ENCODE data around the gene FARS2. TPM values are rescaled to one million over a fixed set of nuclear protein-coding genes. Genes with fewer than 3 reads are reported as not detected.

FARS2 gene
- total RNA-seq, 2 donors from 2014 or later = 16.2 to 18.3 TPM

GRCh38 chr6:5443491-5443890, 182.2 kb downstream of the FARS2 start:
- H3K36me3 Mint-ChIP-seq (ENCODE audit: low read depth) = no peaks in the 10 kb centered on the region
- WGBS, 2 experiments (ENCODE audit: insufficient coverage in 1 of 2, insufficient read length in 1 of 2) = 86% methylated on average over 3 of the region's 3 CpGs; no CpG with 5 or more reads in 1 of the 2 experiments
- no peak for TF ChIP-seq CTCF (conservative IDR thresholded peaks at IDR 0.05)
- Histone ChIP-seq H3K4me1 (ENCODE audit: control insufficient read depth, insufficient read depth, low read length) (peaks cover 11% of the 10 kb centered on the region), H3K9ac (ENCODE audit: extremely low read depth, low read length, poor library complexity, severe bottlenecking) (no peak overlapping the region), H3K27ac (ENCODE audit: low read depth, low read length) (no peak overlapping the region), H3K9me3 (ENCODE audit: control insufficient read depth, low read length) (no peaks in the 10 kb centered on the region), H3K27me3 (ENCODE audit: control insufficient read depth, insufficient read depth, low read length, poor library complexity, severe bottlenecking) (no peaks in the 10 kb centered on the region), H3K36me3 (ENCODE audit: control insufficient read depth, insufficient read depth, low read length) (no peaks in the 10 kb centered on the region), H3K4me3 (ENCODE audit: low read length) (no peak overlapping the region)
- DNase-seq = no peak
- H3K4me3 Mint-ChIP-seq = no peak overlapping the region
- no peak overlapping the region for H3K27ac Mint-ChIP-seq
- H3K4me1 Mint-ChIP-seq = peaks cover 21% of the 10 kb centered on the region
- H3K9me3 Mint-ChIP-seq = no peaks in the 10 kb centered on the region
- H3K27me3 Mint-ChIP-seq (ENCODE audit: insufficient read depth) = no peaks in the 10 kb centered on the region

GRCh38 chr6:5446362-5447075, 185.2 kb downstream of the FARS2 start:
- no peak for DNase-seq
- H3K9me3 Mint-ChIP-seq = no peaks in the 10 kb centered on the region
- WGBS, 2 experiments (ENCODE audit: insufficient coverage in 1 of 2, insufficient read length in 1 of 2) = 91 to 100% methylated on average over 4 to 7 of the region's 7 CpGs
- H3K36me3 ChIP-seq (ENCODE audit: control insufficient read depth, insufficient read depth, low read length) = no peaks in the 10 kb centered on the region
- no peak overlapping the region for H3K4me3 ChIP-seq (ENCODE audit: low read length)
- no peak overlapping the region for H3K27ac ChIP-seq (ENCODE audit: low read depth, low read length)
- no peak overlapping the region for H3K9ac ChIP-seq (ENCODE audit: extremely low read depth, low read length, poor library complexity, severe bottlenecking)
- H3K4me1 Mint-ChIP-seq = peaks cover 11% of the 10 kb centered on the region
- no peaks in the 10 kb centered on the region for H3K36me3 Mint-ChIP-seq (ENCODE audit: low read depth)
- H3K4me3 Mint-ChIP-seq = no peak overlapping the region
- H3K27ac Mint-ChIP-seq = no peak overlapping the region
- H3K4me1 ChIP-seq (ENCODE audit: control insufficient read depth, insufficient read depth, low read length) = peaks cover 4% of the 10 kb centered on the region
- H3K27me3 ChIP-seq (ENCODE audit: control insufficient read depth, insufficient read depth, low read length, poor library complexity, severe bottlenecking) = no peaks in the 10 kb centered on the region
- no peaks in the 10 kb centered on the region for H3K9me3 ChIP-seq (ENCODE audit: control insufficient read depth, low read length)
- TF ChIP-seq CTCF (conservative IDR thresholded peaks at IDR 0.05) = no peak
- H3K27me3 Mint-ChIP-seq (ENCODE audit: insufficient read depth) = no peaks in the 10 kb centered on the region

- DNase-seq = no peak
- peaks cover 4% of the 10 kb centered on the region for H3K4me1 ChIP-seq (ENCODE audit: control insufficient read depth, insufficient read depth, low read length)
- H3K36me3 ChIP-seq (ENCODE audit: control insufficient read depth, insufficient read depth, low read length) = no peaks in the 10 kb centered on the region
- WGBS, 2 experiments (ENCODE audit: insufficient coverage in 1 of 2, insufficient read length in 1 of 2) = 87% methylated on average over 3 to 5 of the region's 6 CpGs
- no peak overlapping the region for H3K27ac Mint-ChIP-seq
- H3K27me3 Mint-ChIP-seq (ENCODE audit: insufficient read depth) = no peaks in the 10 kb centered on the region
- no peak overlapping the region for H3K4me3 Mint-ChIP-seq
- H3K9me3 Mint-ChIP-seq = no peaks in the 10 kb centered on the region
- TF ChIP-seq CTCF (conservative IDR thresholded peaks at IDR 0.05) = no peak
- no peak overlapping the region for H3K9ac ChIP-seq (ENCODE audit: extremely low read depth, low read length, poor library complexity, severe bottlenecking)
- no peak overlapping the region for H3K27ac ChIP-seq (ENCODE audit: low read depth, low read length)
- no peak overlapping the region for H3K4me3 ChIP-seq (ENCODE audit: low read length)
- no peaks in the 10 kb centered on the region for H3K9me3 ChIP-seq (ENCODE audit: control insufficient read depth, low read length)
- peaks cover 11% of the 10 kb centered on the region for H3K4me1 Mint-ChIP-seq
- H3K36me3 Mint-ChIP-seq (ENCODE audit: low read depth) = no peaks in the 10 kb centered on the region
- H3K27me3 ChIP-seq (ENCODE audit: control insufficient read depth, insufficient read depth, low read length, poor library complexity, severe bottlenecking) = no peaks in the 10 kb centered on the region
Observed at GRCh38 chr6:5447921-5448320, 186.6 kb downstream of the FARS2 start.
